HL-60 (cell line): Measurements from ENCODE around the gene ZNF726.

Experiments
- DNase-seq, 2 experiments: peaks; one replicate each; pipeline ENCODE4 v3.0.0-alpha.2; 2010 to 2020; ENCODE audit warnings: low read depth in 1 of 2, low spot score in 1 of 2
- H3K27ac ChIP-seq: fragments of 250-450 bp; sonication (Bioruptor Pico); replicated peaks from 2 replicates; pipeline ENCODE4 v1.5.1; 2020; ENCODE audit warnings: mild to moderate bottlenecking, moderate library complexity
- H3K27me3 ChIP-seq: fragments of 250-450 bp; sonication (Bioruptor Pico); 2 replicates; pipeline ENCODE4 v1.5.1; 2021; ENCODE audit warnings: mild to moderate bottlenecking, moderate library complexity; ENCODE audit not compliant: insufficient read depth, poor library complexity, severe bottlenecking
- H3K4me3 ChIP-seq: replicated peaks from 2 replicates; pipeline ENCODE4 v1.5.1; 2011; ENCODE audit warnings: mild to moderate bottlenecking, control low read depth, low read length; ENCODE audit not compliant: insufficient read depth
- CTCF ChIP-seq: IDR thresholded peaks from one replicate; pipeline ENCODE4 v1.5.1; 2011; ENCODE audit warnings: low read length, control low read depth, inconsistent platforms; ENCODE audit not compliant: insufficient read depth
- GABPA ChIP-seq: IDR thresholded peaks from 2 replicates; pipeline ENCODE4 v1.6.1; 2012; ENCODE audit warnings: low read depth
- POLR2AphosphoS5 ChIP-seq: IDR thresholded peaks from 2 replicates; pipeline ENCODE4 v1.6.1; 2012; ENCODE audit warnings: low read depth
- REST ChIP-seq: IDR thresholded peaks from 2 replicates; pipeline ENCODE4 v1.6.1; 2012; ENCODE audit warnings: low read depth; ENCODE audit not compliant: insufficient replicate concordance
- SPI1 ChIP-seq: IDR thresholded peaks from 2 replicates; pipeline ENCODE4 v1.6.1; 2012; ENCODE audit warnings: low read depth, mild to moderate bottlenecking, borderline replicate concordance

Gene ZNF726

GRCh38 chr19:23978068-23978467, 63.4 kb downstream of the ZNF726 start:
- no peak overlapping the region for H3K27ac ChIP-seq
- no peak for DNase-seq
- H3K4me3 ChIP-seq, result no peak overlapping the region
- no peaks in the 10 kb centered on the region for H3K27me3 ChIP-seq
- no peak for TF ChIP-seq GABPA
- no peak for TF ChIP-seq REST
- TF ChIP-seq SPI1, result no peak
- no peak for TF ChIP-seq CTCF
- TF ChIP-seq POLR2AphosphoS5, result no peak

GRCh38 chr19:23980805-23981204, 66.1 kb downstream of the ZNF726 start:
- no peak for DNase-seq
- no peak for TF ChIP-seq POLR2AphosphoS5
- no peak for TF ChIP-seq GABPA
- TF ChIP-seq SPI1, result no peak
- TF ChIP-seq CTCF, result no peak
- no peak for TF ChIP-seq REST
- no peaks in the 10 kb centered on the region for H3K27me3 ChIP-seq

GRCh38 chr19:23981863-23982262, 67.2 kb downstream of the ZNF726 start:
- no peak for DNase-seq
- Histone ChIP-seq H3K27ac (no peak overlapping the region), H3K4me3 (no peak overlapping the region), H3K27me3 (no peaks in the 10 kb centered on the region)
- TF ChIP-seq REST, result no peak

More at GRCh38 chr19:23980805-23981204, 66.1 kb downstream of the ZNF726 start:
- H3K27ac ChIP-seq, result no peak overlapping the region
- no peak overlapping the region for H3K4me3 ChIP-seq

GRCh38 chr19:23983406-23983805, 68.7 kb downstream of the ZNF726 start:
- no peak overlapping the region for H3K27ac ChIP-seq
- no peak for TF ChIP-seq SPI1
- H3K4me3 ChIP-seq, result no peak overlapping the region
- no peaks in the 10 kb centered on the region for H3K27me3 ChIP-seq
- no peak for DNase-seq
